ENCODE data around the gene ERAS.
"Not testable (repeated sequence)": the region's sequence is repeated elsewhere in the genome, so short reads cannot be mapped to it uniquely, and the experiment has no call there.

Gene ERAS

GRCh38 chrX:48801280-48802088, 24.8 kb upstream of the ERAS start, which contains the start of gene HDAC6:
HDAC6 (plus strand) TSS chrX:48802067; CDS start chrX:48802693, 626 bp downstream.
- peaks cover 4% of the 10 kb centered on the region for H3K36me3 ChIP-seq (ENCODE audit: control insufficient read depth, low read depth, low read length)
- H3K9me3 ChIP-seq (ENCODE audit: control insufficient read depth, low read depth, low read length): peaks cover 13% of the 10 kb centered on the region
- H3K27ac ChIP-seq (ENCODE audit: low read length): peak within 1 kb of the TSS; percentile 67
- no peaks in the 10 kb centered on the region for H3K4me1 ChIP-seq (ENCODE audit: control insufficient read depth, low read depth, low read length)
- H3K4me3 ChIP-seq (ENCODE audit: low read length): peak within 1 kb of the TSS; percentile 82
- H3K9ac ChIP-seq (ENCODE audit: low read length): peak within 1 kb of the TSS; percentile 89
- H3K27me3 ChIP-seq (ENCODE audit: control insufficient read depth, insufficient read depth, low read length): no peaks in the 10 kb centered on the region

- H3K4me3 ChIP-seq (ENCODE audit: low read length): peak overlapping the region; percentile 73
- peaks cover 4% of the 10 kb centered on the region for H3K36me3 ChIP-seq (ENCODE audit: control insufficient read depth, low read depth, low read length)
- no peaks in the 10 kb centered on the region for H3K4me1 ChIP-seq (ENCODE audit: control insufficient read depth, low read depth, low read length)
- peak overlapping the region; percentile 81 for H3K9ac ChIP-seq (ENCODE audit: low read length)
- no peaks in the 10 kb centered on the region for H3K27me3 ChIP-seq (ENCODE audit: control insufficient read depth, insufficient read depth, low read length)
- H3K27ac ChIP-seq (ENCODE audit: low read length): peak overlapping the region; percentile 35
- H3K9me3 ChIP-seq (ENCODE audit: control insufficient read depth, low read depth, low read length): peaks cover 13% of the 10 kb centered on the region
Observed at GRCh38 chrX:48802089-48802904, 24.0 kb upstream of the ERAS start.

DNA sequence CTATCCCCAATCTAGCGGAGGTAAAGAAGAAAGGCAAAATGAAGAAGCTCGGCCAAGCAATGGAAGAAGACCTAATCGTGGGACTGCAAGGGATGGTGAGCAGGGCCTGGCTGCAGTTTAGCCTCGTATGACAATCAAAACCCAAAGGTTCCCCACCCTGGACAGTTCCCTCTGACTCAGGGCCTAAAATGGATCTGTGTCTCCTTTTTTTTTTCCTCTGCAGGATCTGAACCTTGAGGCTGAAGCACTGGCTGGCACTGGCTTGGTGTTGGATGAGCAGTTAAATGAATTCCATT, 23.5 kb upstream of the ERAS start:
- no peaks in the 10 kb centered on the region for H3K4me1 ChIP-seq (ENCODE audit: control insufficient read depth, low read depth, low read length)
- H3K27me3 ChIP-seq (ENCODE audit: control insufficient read depth, insufficient read depth, low read length): no peaks in the 10 kb centered on the region
- no peak overlapping the region for H3K27ac ChIP-seq (ENCODE audit: low read length)
- H3K4me3 ChIP-seq (ENCODE audit: low read length): peak overlapping the region; percentile 73
- H3K36me3 ChIP-seq (ENCODE audit: control insufficient read depth, low read depth, low read length): peaks cover 4% of the 10 kb centered on the region
- H3K9ac ChIP-seq (ENCODE audit: low read length): peak overlapping the region; percentile 51
- peaks cover 13% of the 10 kb centered on the region for H3K9me3 ChIP-seq (ENCODE audit: control insufficient read depth, low read depth, low read length)

DNA sequence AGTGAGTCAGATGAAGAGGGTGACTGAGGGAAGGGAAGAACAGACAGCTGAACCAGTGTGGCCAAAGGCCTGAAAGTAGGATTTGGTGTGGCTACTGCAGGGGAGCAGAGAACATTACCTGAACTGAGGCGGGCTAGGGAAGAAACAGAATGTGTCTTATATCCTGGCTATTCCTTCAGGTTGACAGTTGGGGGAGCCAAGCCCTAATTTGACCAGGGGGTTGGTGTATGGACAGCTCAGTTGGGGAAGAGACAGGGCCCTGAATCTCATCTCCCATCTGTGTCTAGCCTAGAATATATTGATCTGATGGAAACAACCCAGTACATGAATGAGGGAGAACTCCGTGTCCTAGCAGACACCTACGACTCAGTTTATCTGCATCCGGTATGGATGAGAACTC, 20.2 kb upstream of the ERAS start:
- Histone ChIP-seq H3K9ac (ENCODE audit: low read length) (no peak overlapping the region), H3K4me1 (ENCODE audit: control insufficient read depth, low read depth, low read length) (no peaks in the 10 kb centered on the region), H3K36me3 (ENCODE audit: control insufficient read depth, low read depth, low read length) (peaks cover 4% of the 10 kb centered on the region), H3K27ac (ENCODE audit: low read length) (no peak overlapping the region), H3K4me3 (ENCODE audit: low read length) (no peak overlapping the region), H3K9me3 (ENCODE audit: control insufficient read depth, low read depth, low read length) (peaks cover 10% of the 10 kb centered on the region), H3K27me3 (ENCODE audit: control insufficient read depth, insufficient read depth, low read length) (no peaks in the 10 kb centered on the region)

DNA sequence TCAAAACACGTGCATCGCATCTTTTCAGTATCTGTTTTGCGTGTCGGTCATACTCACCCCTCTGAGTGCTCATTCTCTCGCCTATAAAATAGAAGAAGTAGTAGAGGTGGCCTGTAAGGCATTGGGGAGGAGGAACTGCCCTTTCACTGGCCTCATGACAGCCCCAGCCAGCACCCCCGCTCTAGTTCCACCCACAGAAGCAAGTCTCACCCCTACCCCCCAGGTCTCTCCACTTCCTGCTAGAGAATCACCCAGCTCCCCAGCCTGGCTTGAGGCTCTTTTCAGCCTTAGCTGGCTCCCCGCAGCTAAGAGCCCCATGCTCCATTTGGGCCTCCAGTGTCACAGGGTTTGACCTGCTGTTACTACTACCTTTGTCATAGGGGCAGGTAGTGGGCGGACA, 12.7 kb upstream of the ERAS start:
- Histone ChIP-seq H3K27ac (ENCODE audit: low read length) (no peak overlapping the region), H3K9me3 (ENCODE audit: control insufficient read depth, low read depth, low read length) (peaks cover 10% of the 10 kb centered on the region), H3K36me3 (ENCODE audit: control insufficient read depth, low read depth, low read length) (peaks cover 6% of the 10 kb centered on the region), H3K4me1 (ENCODE audit: control insufficient read depth, low read depth, low read length) (no peaks in the 10 kb centered on the region), H3K27me3 (ENCODE audit: control insufficient read depth, insufficient read depth, low read length) (no peaks in the 10 kb centered on the region), H3K4me3 (ENCODE audit: low read length) (no peak overlapping the region), H3K9ac (ENCODE audit: low read length) (no peak overlapping the region)

DNA sequence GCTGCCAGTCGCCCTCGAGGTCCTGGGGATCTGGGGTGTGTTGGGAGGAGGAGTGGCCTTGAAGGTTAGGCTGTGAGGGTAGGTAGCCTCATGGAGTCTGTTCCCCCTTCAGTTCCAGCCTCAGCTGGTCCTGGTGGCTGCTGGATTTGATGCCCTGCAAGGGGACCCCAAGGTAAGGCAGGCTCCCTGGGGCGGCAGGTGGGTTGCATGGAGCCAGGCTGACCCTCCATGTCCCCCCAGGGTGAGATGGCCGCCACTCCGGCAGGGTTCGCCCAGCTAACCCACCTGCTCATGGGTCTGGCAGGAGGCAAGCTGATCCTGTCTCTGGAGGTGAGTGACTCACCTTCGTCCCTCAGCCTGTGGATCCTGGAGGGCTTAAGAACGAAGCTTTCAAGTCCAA, 11.6 kb upstream of the ERAS start:
- no peaks in the 10 kb centered on the region for H3K27me3 ChIP-seq (ENCODE audit: control insufficient read depth, insufficient read depth, low read length)
- H3K9me3 ChIP-seq (ENCODE audit: control insufficient read depth, low read depth, low read length): peaks cover 10% of the 10 kb centered on the region
- no peaks in the 10 kb centered on the region for H3K4me1 ChIP-seq (ENCODE audit: control insufficient read depth, low read depth, low read length)
- H3K4me3 ChIP-seq (ENCODE audit: low read length): no peak overlapping the region
- peaks cover 6% of the 10 kb centered on the region for H3K36me3 ChIP-seq (ENCODE audit: control insufficient read depth, low read depth, low read length)
- H3K27ac ChIP-seq (ENCODE audit: low read length): no peak overlapping the region
- no peak overlapping the region for H3K9ac ChIP-seq (ENCODE audit: low read length)

DNA sequence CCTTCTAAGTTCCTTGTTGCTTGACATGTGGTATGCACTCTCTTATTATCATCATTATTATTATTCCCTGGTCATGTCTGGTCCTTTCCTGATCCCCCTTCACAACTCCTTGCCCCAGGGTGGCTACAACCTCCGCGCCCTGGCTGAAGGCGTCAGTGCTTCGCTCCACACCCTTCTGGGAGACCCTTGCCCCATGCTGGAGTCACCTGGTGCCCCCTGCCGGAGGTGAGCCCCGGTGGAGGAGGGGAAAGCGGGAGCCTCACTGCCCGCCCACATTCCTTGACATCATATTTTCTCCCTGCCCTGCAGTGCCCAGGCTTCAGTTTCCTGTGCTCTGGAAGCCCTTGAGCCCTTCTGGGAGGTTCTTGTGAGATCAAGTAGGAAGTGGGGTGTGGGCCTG, 11.0 kb upstream of the ERAS start:
- Histone ChIP-seq H3K4me3 (ENCODE audit: low read length) (no peak overlapping the region), H3K27me3 (ENCODE audit: control insufficient read depth, insufficient read depth, low read length) (no peaks in the 10 kb centered on the region), H3K9me3 (ENCODE audit: control insufficient read depth, low read depth, low read length) (peaks cover 10% of the 10 kb centered on the region), H3K36me3 (ENCODE audit: control insufficient read depth, low read depth, low read length) (peaks cover 6% of the 10 kb centered on the region), H3K27ac (ENCODE audit: low read length) (no peak overlapping the region), H3K9ac (ENCODE audit: low read length) (no peak overlapping the region), H3K4me1 (ENCODE audit: control insufficient read depth, low read depth, low read length) (no peaks in the 10 kb centered on the region)

DNA sequence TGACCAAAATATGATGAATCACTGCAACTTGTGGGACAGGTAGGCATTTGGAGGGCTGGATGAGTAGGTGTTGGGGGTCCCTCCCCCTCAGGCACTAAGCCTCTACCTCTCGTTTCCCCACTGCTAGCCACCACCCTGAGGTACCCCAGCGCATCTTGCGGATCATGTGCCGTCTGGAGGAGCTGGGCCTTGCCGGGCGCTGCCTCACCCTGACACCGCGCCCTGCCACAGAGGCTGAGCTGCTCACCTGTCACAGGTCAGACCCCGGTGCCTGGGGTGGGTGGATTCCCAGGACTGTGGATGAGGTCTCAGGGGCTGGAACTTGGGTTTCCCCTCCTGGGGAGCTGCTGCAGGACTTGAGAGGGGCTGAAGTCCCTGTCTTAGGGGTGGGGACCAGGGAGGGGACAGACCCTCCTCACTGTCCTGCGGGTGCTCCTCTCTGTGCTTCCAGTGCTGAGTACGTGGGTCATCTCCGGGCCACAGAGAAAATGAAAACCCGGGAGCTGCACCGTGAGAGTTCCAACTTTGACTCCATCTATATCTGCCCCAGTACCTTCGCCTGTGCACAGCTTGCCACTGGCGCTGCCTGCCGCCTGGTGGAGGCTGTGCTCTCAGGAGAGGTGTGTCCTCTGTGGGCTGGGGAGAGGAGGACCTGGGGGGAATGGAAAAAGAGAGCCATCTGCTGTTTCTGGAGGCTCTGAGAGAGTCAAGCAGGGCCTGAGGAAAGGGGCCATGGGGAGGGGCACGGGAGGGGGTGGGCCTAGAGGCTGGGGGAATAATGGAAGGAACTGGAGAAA, 10.1 kb upstream of the ERAS start:
- Histone ChIP-seq H3K9me3 (ENCODE audit: control insufficient read depth, low read depth, low read length) (peaks cover 10% of the 10 kb centered on the region), H3K9ac (ENCODE audit: low read length) (no peak overlapping the region), H3K27ac (ENCODE audit: low read length) (no peak overlapping the region), H3K36me3 (ENCODE audit: control insufficient read depth, low read depth, low read length) (peaks cover 6% of the 10 kb centered on the region), H3K4me1 (ENCODE audit: control insufficient read depth, low read depth, low read length) (no peaks in the 10 kb centered on the region), H3K27me3 (ENCODE audit: control insufficient read depth, insufficient read depth, low read length) (no peaks in the 10 kb centered on the region), H3K4me3 (ENCODE audit: low read length) (no peak overlapping the region)

DNA sequence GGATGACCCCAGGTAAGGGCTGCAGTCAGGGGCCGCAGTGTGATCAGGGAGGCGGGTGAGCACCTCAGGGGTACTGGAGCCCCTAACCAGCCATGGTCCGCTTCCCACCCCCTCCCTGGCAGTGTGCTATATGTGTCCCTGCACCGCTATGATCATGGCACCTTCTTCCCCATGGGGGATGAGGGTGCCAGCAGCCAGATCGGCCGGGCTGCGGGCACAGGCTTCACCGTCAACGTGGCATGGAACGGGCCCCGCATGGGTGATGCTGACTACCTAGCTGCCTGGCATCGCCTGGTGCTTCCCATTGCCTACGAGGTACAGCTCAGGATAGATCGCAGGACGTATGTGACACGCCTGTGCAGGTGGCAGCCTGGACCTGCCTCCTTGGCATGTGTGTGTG, 8.2 kb upstream of the ERAS start:
- Histone ChIP-seq H3K4me3 (ENCODE audit: low read length) (no peak overlapping the region), H3K9me3 (ENCODE audit: control insufficient read depth, low read depth, low read length) (peaks cover 10% of the 10 kb centered on the region), H3K27ac (ENCODE audit: low read length) (no peak overlapping the region), H3K9ac (ENCODE audit: low read length) (no peak overlapping the region), H3K36me3 (ENCODE audit: control insufficient read depth, low read depth, low read length) (peaks cover 10% of the 10 kb centered on the region), H3K4me1 (ENCODE audit: control insufficient read depth, low read depth, low read length) (no peaks in the 10 kb centered on the region), H3K27me3 (ENCODE audit: control insufficient read depth, insufficient read depth, low read length) (no peaks in the 10 kb centered on the region)

- no peaks in the 10 kb centered on the region for H3K4me1 ChIP-seq (ENCODE audit: control insufficient read depth, low read depth, low read length)
- H3K27me3 ChIP-seq (ENCODE audit: control insufficient read depth, insufficient read depth, low read length): no peaks in the 10 kb centered on the region
- H3K36me3 ChIP-seq (ENCODE audit: control insufficient read depth, low read depth, low read length): peaks cover 10% of the 10 kb centered on the region
- no peak overlapping the region for H3K27ac ChIP-seq (ENCODE audit: low read length)
- H3K9ac ChIP-seq (ENCODE audit: low read length): no peak overlapping the region
- peaks cover 3% of the 10 kb centered on the region for H3K9me3 ChIP-seq (ENCODE audit: control insufficient read depth, low read depth, low read length)
- H3K4me3 ChIP-seq (ENCODE audit: low read length): no peak overlapping the region
Observed at GRCh38 chrX:48818866-48819265, 7.4 kb upstream of the ERAS start.

DNA sequence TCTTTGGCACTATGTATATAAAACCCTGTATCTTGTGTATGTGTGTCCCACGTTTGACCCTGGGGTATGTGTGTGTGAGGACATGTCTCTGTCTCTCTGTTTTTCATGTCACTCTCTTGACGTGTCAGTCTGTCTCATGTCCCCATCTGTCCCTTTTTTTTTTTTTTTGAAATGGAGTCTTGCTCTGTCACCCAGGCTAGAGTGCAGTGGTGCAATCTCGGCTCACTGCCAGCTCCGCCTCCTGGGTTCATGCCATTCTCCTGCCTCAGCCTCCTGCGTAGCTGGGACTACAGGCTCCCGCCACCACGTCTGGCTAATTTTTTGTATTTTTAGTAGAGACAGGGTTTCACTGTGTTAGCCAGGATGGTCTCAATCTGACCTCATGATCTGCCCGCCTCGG, 6.9 kb upstream of the ERAS start:
- not testable (repeated sequence) for H3K9me3 ChIP-seq (ENCODE audit: control insufficient read depth, low read depth, low read length); H3K27ac ChIP-seq (ENCODE audit: low read length); H3K4me3 ChIP-seq (ENCODE audit: low read length); H3K9ac ChIP-seq (ENCODE audit: low read length); H3K4me1 ChIP-seq (ENCODE audit: control insufficient read depth, low read depth, low read length); H3K27me3 ChIP-seq (ENCODE audit: control insufficient read depth, insufficient read depth, low read length)
- peaks cover 10% of the 10 kb centered on the region for H3K36me3 ChIP-seq (ENCODE audit: control insufficient read depth, low read depth, low read length)
